IMR-90 (cell line): Measurements from ENCODE around the gene SRC. TPM values are rescaled to one million over a fixed set of nuclear protein-coding genes. Genes with fewer than 3 reads are reported as not detected.

Source experiments
- ATAC-seq: fragments of 200-7000 bp; cut with Tn5 transposase; 2 replicates; pipeline ENCODE4 v1.9.1; 2020; ENCODE audit warnings: low read depth, mild to moderate bottlenecking, moderate library complexity
- BruUV-seq: library from RNA; stranded (reverse); fragments of 400-500 nt; replicated peaks from 2 replicates; lab custom pipeline; 2021; lab: Mats Ljungman, UMichigan
- CTCF ChIA-PET: fragments of 300-600 bp; formaldehyde crosslinking; extraction: SDS; loops from one replicate; lab custom pipeline; 2021; ENCODE audit warnings: antibody characterized with exemption; lab: Yijun Ruan, JAX
- POLR2A ChIA-PET: fragments of 300-600 bp; sonication (Branson Sonifier 250); formaldehyde crosslinking; loops from one replicate; lab custom pipeline; 2022; ENCODE audit warnings: antibody characterized with exemption; ENCODE audit not compliant: unreplicated experiment; lab: Charles Lee
- DNase-seq: peaks from one replicate; pipeline ENCODE4 v3.0.0; 2013
- H2AFZ ChIP-seq: replicated peaks from 2 replicates; pipeline ENCODE3; 2013; ENCODE audit warnings: low read length, mild to moderate bottlenecking; ENCODE audit not compliant: poor library complexity
- H2AK5ac ChIP-seq: 2 replicates; pipeline ENCODE4 v1.6.1; 2013; ENCODE audit warnings: low read depth, low read length, inconsistent platforms
- H2AK9ac ChIP-seq: replicated peaks from 2 replicates; pipeline ENCODE3; 2013; ENCODE audit warnings: mild to moderate bottlenecking, low read depth, low read length, moderate library complexity; ENCODE audit not compliant: poor library complexity
- H2BK120ac ChIP-seq: 2 replicates; pipeline ENCODE4 v1.6.1; 2013; ENCODE audit warnings: low read depth, low read length, inconsistent platforms
- H2BK15ac ChIP-seq: 3 replicates; pipeline ENCODE4 v1.6.1; 2013; ENCODE audit warnings: low read depth, low read length, inconsistent platforms
- H2BK20ac ChIP-seq: 2 replicates; pipeline ENCODE4 v1.6.1; 2013; ENCODE audit warnings: low read depth, mild to moderate bottlenecking, inconsistent platforms, low read length, moderate library complexity
- H2BK5ac ChIP-seq: 2 replicates; pipeline ENCODE4 v1.6.1; 2013; ENCODE audit warnings: mild to moderate bottlenecking, low read depth, low read length, inconsistent platforms; ENCODE audit not compliant: poor library complexity, severe bottlenecking
- H3K14ac ChIP-seq: replicated peaks from 2 replicates; pipeline ENCODE4 v1.6.1; 2013; ENCODE audit warnings: low read depth, low read length, inconsistent platforms
- H3K18ac ChIP-seq: 2 replicates; pipeline ENCODE4 v1.6.1; 2013; ENCODE audit warnings: low read depth, low read length, control low read depth
- H3K23ac ChIP-seq: 2 replicates; pipeline ENCODE4 v1.6.1; 2013; ENCODE audit warnings: low read depth, low read length, inconsistent platforms
- H3K27ac ChIP-seq: 2 replicates; pipeline ENCODE4 v1.5.1; 2013; ENCODE audit warnings: mild to moderate bottlenecking, control low read depth, low read length; ENCODE audit not compliant: insufficient read depth
- H3K27me3 ChIP-seq: 2 replicates; pipeline ENCODE4 v1.6.1; 2013; ENCODE audit warnings: low read length; ENCODE audit not compliant: control insufficient read depth, insufficient read depth
- H3K36me3 ChIP-seq: 2 replicates; pipeline ENCODE4 v1.6.1; 2013; ENCODE audit warnings: low read length, mixed read lengths; ENCODE audit not compliant: control insufficient read depth, insufficient read depth
- H3K4ac ChIP-seq: 2 replicates; pipeline ENCODE4 v1.6.1; 2013; ENCODE audit warnings: low read depth, low read length, inconsistent platforms
- H3K4me1 ChIP-seq: 2 replicates; pipeline ENCODE4 v1.6.1; 2013; ENCODE audit warnings: low read length, mixed read lengths; ENCODE audit not compliant: control insufficient read depth, insufficient read depth
- H3K4me2 ChIP-seq: 2 replicates; pipeline ENCODE4 v1.6.1; 2013; ENCODE audit warnings: low read depth, mild to moderate bottlenecking, control low read depth, low read length, moderate library complexity
- H3K4me3 ChIP-seq: 2 replicates; pipeline ENCODE4 v1.5.1; 2013; ENCODE audit warnings: low read depth, mild to moderate bottlenecking, control low read depth, low read length, moderate library complexity; ENCODE audit not compliant: insufficient read depth
- H3K56ac ChIP-seq: 2 replicates; pipeline ENCODE4 v1.6.1; 2013; ENCODE audit warnings: low read length, inconsistent platforms; ENCODE audit not compliant: insufficient read depth; ENCODE audit errors: extremely low read depth
- H3K79me1 ChIP-seq, 2 experiments: 2 replicates each; pipeline ENCODE4 v1.6.1; 2013; ENCODE audit warnings: low read length in 2 of 2, inconsistent platforms in 1 of 2, low read depth in 1 of 2
- H3K9ac ChIP-seq: 2 replicates; pipeline ENCODE4 v1.6.1; 2013; ENCODE audit warnings: low read depth, low read length, control low read depth
- H3K9me1 ChIP-seq: 2 replicates; pipeline ENCODE4 v1.6.1; 2013; ENCODE audit warnings: low read length, inconsistent platforms; ENCODE audit not compliant: insufficient read depth
- H3K9me3 ChIP-seq: 2 replicates; pipeline ENCODE4 v1.6.1; 2013; ENCODE audit warnings: low read length; ENCODE audit not compliant: control insufficient read depth, insufficient read depth
- H4K20me1 ChIP-seq: 2 replicates; pipeline ENCODE4 v1.6.1; 2013; ENCODE audit warnings: low read length, inconsistent platforms; ENCODE audit not compliant: insufficient read depth
- H4K5ac ChIP-seq: 2 replicates; pipeline ENCODE4 v1.6.1; 2013; ENCODE audit warnings: mild to moderate bottlenecking, low read depth, low read length, control low read depth
- H4K8ac ChIP-seq, 2 experiments: 2 replicates each; pipeline ENCODE4 v1.6.1; 2013; ENCODE audit warnings: low read depth in 2 of 2, low read length in 2 of 2, control low read depth in 1 of 2, inconsistent platforms in 1 of 2
- H4K91ac ChIP-seq: 2 replicates; pipeline ENCODE4 v1.6.1; 2013; ENCODE audit warnings: low read depth, low read length, inconsistent platforms; ENCODE audit not compliant: insufficient read depth
- BHLHE40 ChIP-seq: fragments of 150-350 bp; IDR thresholded peaks from 2 replicates; pipeline ENCODE4 v1.6.1; 2016; ENCODE audit warnings: mild to moderate bottlenecking, low read depth, low read length
- CEBPB ChIP-seq: IDR thresholded peaks from 2 replicates; pipeline ENCODE4 v1.6.1; 2012; ENCODE audit warnings: low read depth, low read length, improper control_type of control experiment
- CHD1 ChIP-seq: IDR thresholded peaks from 2 replicates; pipeline ENCODE4 v1.6.1; 2012; ENCODE audit warnings: low read depth, low read length, improper control_type of control experiment
- ELK1 ChIP-seq: fragments of 150-350 bp; IDR thresholded peaks from 2 replicates; pipeline ENCODE4 v1.6.1; 2016; ENCODE audit warnings: low read depth, mild to moderate bottlenecking, low read length, moderate library complexity, borderline replicate concordance
- FOS ChIP-seq: fragments of 150-350 bp; IDR thresholded peaks from 2 replicates; pipeline ENCODE4 v1.6.1; 2016; ENCODE audit warnings: low read depth, low read length
- MAFK ChIP-seq: IDR thresholded peaks from 2 replicates; pipeline ENCODE4 v1.6.1; 2012; ENCODE audit warnings: low read depth, low read length, improper control_type of control experiment
- MXI1 ChIP-seq: IDR thresholded peaks from 2 replicates; pipeline ENCODE4 v1.6.1; 2012; ENCODE audit warnings: low read depth, mild to moderate bottlenecking, low read length, moderate library complexity, borderline replicate concordance
- NFE2L2 ChIP-seq: fragments of 150-350 bp; IDR thresholded peaks from 2 replicates; pipeline ENCODE4 v1.6.1; 2016; ENCODE audit warnings: low read depth, mild to moderate bottlenecking, low read length
- POLR2A ChIP-seq: IDR thresholded peaks from 2 replicates; pipeline ENCODE4 v1.6.1; 2012; ENCODE audit warnings: mild to moderate bottlenecking, low read depth, low read length
- RAD21 ChIP-seq: IDR thresholded peaks from 2 replicates; pipeline ENCODE4 v1.6.1; 2012; ENCODE audit warnings: low read length, improper control_type of control experiment
- RCOR1 ChIP-seq: IDR thresholded peaks from 2 replicates; pipeline ENCODE4 v1.6.1; 2012; ENCODE audit warnings: mild to moderate bottlenecking, low read length, improper control_type of control experiment; ENCODE audit not compliant: insufficient replicate concordance
- RFX5 ChIP-seq: IDR thresholded peaks from 2 replicates; pipeline ENCODE4 v1.8.0; 2012; ENCODE audit warnings: low read depth, mild to moderate bottlenecking, low read length, moderate library complexity
- SMC3 ChIP-seq: fragments of 150-350 bp; IDR thresholded peaks from 2 replicates; pipeline ENCODE4 v1.6.1; 2016; ENCODE audit warnings: low read depth, mild to moderate bottlenecking, antibody characterized with exemption, low read length, moderate library complexity
- USF2 ChIP-seq: fragments of 150-350 bp; IDR thresholded peaks from 2 replicates; pipeline ENCODE4 v1.6.1; 2017; ENCODE audit warnings: mild to moderate bottlenecking, antibody characterized with exemption, low read length, low read depth
- WGBS, 2 experiments: methylation state at CpG; one replicate each; pipeline versions ENCODE4 v1.1.5 to v1.1.7; 2013; ENCODE audit warnings: missing lambda C conversion rate in 2 of 2; ENCODE audit not compliant: insufficient read length in 1 of 2; ENCODE audit errors: extremely low coverage in 2 of 2; 5-methylcytosine and 5-hydroxymethylcytosine counted together
- dilution Hi-C: fragments of 300-500 bp; cut with HindIII; formaldehyde crosslinking; loops from one replicate; pipeline ENCODE4 v1.14.3; 2018; ENCODE audit warnings: low sequenced_read_pairs; ENCODE audit not compliant: unreplicated experiment
- in situ Hi-C: fragments of 300-500 bp; cut with MboI; formaldehyde crosslinking; loops from 3 replicates; pipeline ENCODE4 v1.14.3; 2019; ENCODE audit warnings: low sequenced_read_pairs, inconsistent platforms, mixed read lengths
- intact Hi-C: fragments of 100-400 bp; cut with micrococcal nuclease; formaldehyde crosslinking; loops from 2 replicates; pipeline ENCODE4 v1.10.0; 2022
- polyA plus RNA-seq, 3 experiments: library from polyadenylated mRNA; depleted of rRNA; stranded (reverse); fragments of >200 nt; gene quantifications; 2 replicates each; pipeline ENCODE4 v1.2.3, GENCODE V29; 2012; ENCODE audit warnings: low replicate concordance in 1 of 3
- total RNA-seq: library from RNA; depleted of rRNA; stranded (reverse); fragments of >200 nt; gene quantifications from 2 replicates; pipeline ENCODE4 v1.2.3, GENCODE V29; 2012
- TF ChIP-seq, protein P1 (sequence below): conservative IDR thresholded peaks from 2 replicates; pipeline ENCODE4 v1.5.1; 2012; ENCODE audit warnings: mild to moderate bottlenecking, low read depth, low read length, improper control_type of control experiment

The SRC gene
- total and polyA plus RNA-seq, 2 of the 4 experiments (the other 2 are of a cell fraction): 7.0 to 24.2 TPM

DNA sequence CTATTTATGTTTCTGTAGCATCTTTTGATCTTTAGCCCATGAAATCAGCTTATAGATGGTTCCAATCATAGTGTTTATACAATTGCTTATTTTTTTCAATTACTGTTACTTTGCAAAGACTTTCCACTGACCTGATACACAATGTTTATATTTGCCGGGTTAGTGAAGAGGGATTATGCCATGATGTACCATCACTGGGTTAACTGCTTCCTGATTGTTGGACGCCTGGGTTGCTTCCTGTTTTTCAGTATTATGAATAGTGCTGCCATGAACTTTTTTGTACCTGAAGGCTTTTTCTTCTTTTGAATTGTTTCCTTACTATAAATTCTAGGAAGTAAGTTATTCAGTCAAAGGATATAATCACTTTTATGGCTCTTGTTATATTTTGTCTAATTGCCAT, 49.6 kb upstream of the SRC start:
- H3K18ac ChIP-seq: peak overlapping the region; percentile 26; the same call in 1 of the 2 replicates
- peak overlapping the region; percentile 81; the same call in 1 of the 2 replicates for H3K4ac ChIP-seq
- intact Hi-C loops: no loop called here
- no peak overlapping the region for H2AK9ac ChIP-seq
- peak overlapping the region; percentile 72; the same call in 1 of the 2 replicates for H2BK20ac ChIP-seq
- no TSS peak for BruUV-seq
- H3K56ac ChIP-seq: no peak overlapping the region
- peak overlapping the region; percentile 75 for H4K91ac ChIP-seq
- H3K36me3 ChIP-seq: peaks cover 4% of the 10 kb centered on the region; the same call in 1 of the 2 replicates
- H3K4me3 ChIP-seq: no peak overlapping the region
- no peak overlapping the region for H3K9ac ChIP-seq
- dilution Hi-C loops: no loop called here
- no CpG with 5 or more reads among the region's 2 CpGs for WGBS, 2 experiments
- peak overlapping the region; percentile 81; the same call in 1 of the 2 replicates for H3K14ac ChIP-seq
- POLR2A ChIA-PET: no interaction called here
- H3K79me1 ChIP-seq: peaks cover 29 to 76% of the 10 kb centered on the region in 2 experiments
- in situ Hi-C loops: no loop called here
- peak overlapping the region; percentile 68 for H2BK5ac ChIP-seq
- H2AK5ac ChIP-seq: peak overlapping the region; percentile 70; the same call in 1 of the 2 replicates
- H3K23ac ChIP-seq: peak overlapping the region; percentile 58; the same call in 1 of the 2 replicates
- no peak overlapping the region for H3K27ac ChIP-seq
- CTCF ChIA-PET: interaction anchor here (0.6 kb wide), 1 partner anchor 73 kb away, joined by 7 read pairs; no protein-coding TSS in a partner anchor
- peaks cover 34% of the 10 kb centered on the region for H3K9me1 ChIP-seq
- TF ChIP-seq RAD21 (no peak), RFX5 (no peak), NFE2L2 (no peak), SMC3 (no peak), ELK1 (no peak), USF2 (no peak), CEBPB (no peak), CHD1 (no peak), MXI1 (no peak), RCOR1 (no peak), POLR2A (no peak), MAFK (no peak), BHLHE40 (no peak), FOS (no peak)
- TF ChIP-seq, protein P1, sequence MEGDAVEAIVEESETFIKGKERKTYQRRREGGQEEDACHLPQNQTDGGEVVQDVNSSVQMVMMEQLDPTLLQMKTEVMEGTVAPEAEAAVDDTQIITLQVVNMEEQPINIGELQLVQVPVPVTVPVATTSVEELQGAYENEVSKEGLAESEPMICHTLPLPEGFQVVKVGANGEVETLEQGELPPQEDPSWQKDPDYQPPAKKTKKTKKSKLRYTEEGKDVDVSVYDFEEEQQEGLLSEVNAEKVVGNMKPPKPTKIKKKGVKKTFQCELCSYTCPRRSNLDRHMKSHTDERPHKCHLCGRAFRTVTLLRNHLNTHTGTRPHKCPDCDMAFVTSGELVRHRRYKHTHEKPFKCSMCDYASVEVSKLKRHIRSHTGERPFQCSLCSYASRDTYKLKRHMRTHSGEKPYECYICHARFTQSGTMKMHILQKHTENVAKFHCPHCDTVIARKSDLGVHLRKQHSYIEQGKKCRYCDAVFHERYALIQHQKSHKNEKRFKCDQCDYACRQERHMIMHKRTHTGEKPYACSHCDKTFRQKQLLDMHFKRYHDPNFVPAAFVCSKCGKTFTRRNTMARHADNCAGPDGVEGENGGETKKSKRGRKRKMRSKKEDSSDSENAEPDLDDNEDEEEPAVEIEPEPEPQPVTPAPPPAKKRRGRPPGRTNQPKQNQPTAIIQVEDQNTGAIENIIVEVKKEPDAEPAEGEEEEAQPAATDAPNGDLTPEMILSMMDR: no peak
- H3K4me2 ChIP-seq: no peak overlapping the region
- H4K20me1 ChIP-seq: peaks cover 26% of the 10 kb centered on the region; the same call in 1 of the 2 replicates
- no peak overlapping the region for H2AFZ ChIP-seq
- no peak overlapping the region for H4K5ac ChIP-seq
- ATAC-seq (no peak), DNase-seq (no peak)
- peaks cover 29% of the 10 kb centered on the region for H3K4me1 ChIP-seq
- H2BK120ac ChIP-seq: peak overlapping the region; percentile 47; the same call in 1 of the 2 replicates
- no peaks in the 10 kb centered on the region for H3K27me3 ChIP-seq
- H2BK15ac ChIP-seq: 0 out of 3 replicates have a peak overlapping the region, but pooled peaks have one; percentile 49
- no peaks in the 10 kb centered on the region for H3K9me3 ChIP-seq
- H4K8ac ChIP-seq: peak overlapping the region in 1 of 2 experiments; percentile 42; a peak in 1 of 4 replicates
